ENCODE results near the gene AURKAIP1. TPM values are rescaled to one million over a fixed set of nuclear protein-coding genes. Genes with fewer than 3 reads are reported as not detected.
"Not testable (repeated sequence)": the region's sequence is repeated elsewhere in the genome, so short reads cannot be mapped to it uniquely, and the experiment has no call there.

The AURKAIP1 gene
- total RNA-seq, 1 experiment from 2014 or later = 162 TPM

DNA sequence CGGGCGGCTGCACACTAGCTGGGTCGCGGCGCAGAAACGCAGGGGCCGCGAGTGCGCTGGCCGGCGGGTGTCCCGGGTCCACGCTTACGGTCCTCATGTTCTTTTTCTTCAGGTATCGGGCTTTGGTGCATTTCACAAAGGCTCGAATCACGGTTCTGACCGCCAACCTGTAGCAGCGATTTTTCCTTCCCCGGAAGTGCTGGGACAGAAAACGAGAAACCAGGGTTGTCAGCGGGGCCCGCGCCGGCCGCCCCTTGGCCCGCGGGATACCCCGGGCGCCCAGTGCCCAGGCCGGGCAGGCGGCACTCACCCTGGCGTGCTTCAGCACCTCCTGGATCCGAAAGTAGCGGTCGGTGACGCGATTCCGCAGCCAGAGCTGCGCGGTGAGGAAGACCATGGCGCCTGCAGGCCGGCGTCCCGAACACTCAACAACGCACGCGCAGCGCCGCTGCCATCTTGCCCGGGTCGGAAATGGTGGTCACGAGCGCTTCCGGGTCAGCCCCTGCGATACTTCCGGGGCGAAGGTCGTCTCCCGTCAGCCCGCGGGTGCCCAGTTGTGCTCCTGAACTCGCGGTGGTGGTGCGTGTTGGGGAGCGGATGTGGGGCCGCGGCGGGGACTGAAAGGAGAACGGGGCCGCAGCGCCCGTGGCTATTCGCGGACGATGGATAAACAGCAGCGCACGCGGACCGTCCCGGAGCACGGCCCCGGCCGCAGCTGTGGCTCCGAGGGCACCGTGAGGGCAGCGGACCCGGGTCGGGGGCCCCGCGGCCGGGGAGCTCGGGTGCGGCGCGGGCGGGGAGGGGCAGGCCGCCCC lies 32.0 kb upstream of the AURKAIP1 start, which contains the start of gene MRPL20:
Gene MRPL20, minus strand, starts transcription at position 473 of the 815 bp plus-strand sequence. Its CDS starts 76 bp downstream, at position 397.
- peak; percentile 93 for DNase-seq (ENCODE audit: low spot score)

DNA sequence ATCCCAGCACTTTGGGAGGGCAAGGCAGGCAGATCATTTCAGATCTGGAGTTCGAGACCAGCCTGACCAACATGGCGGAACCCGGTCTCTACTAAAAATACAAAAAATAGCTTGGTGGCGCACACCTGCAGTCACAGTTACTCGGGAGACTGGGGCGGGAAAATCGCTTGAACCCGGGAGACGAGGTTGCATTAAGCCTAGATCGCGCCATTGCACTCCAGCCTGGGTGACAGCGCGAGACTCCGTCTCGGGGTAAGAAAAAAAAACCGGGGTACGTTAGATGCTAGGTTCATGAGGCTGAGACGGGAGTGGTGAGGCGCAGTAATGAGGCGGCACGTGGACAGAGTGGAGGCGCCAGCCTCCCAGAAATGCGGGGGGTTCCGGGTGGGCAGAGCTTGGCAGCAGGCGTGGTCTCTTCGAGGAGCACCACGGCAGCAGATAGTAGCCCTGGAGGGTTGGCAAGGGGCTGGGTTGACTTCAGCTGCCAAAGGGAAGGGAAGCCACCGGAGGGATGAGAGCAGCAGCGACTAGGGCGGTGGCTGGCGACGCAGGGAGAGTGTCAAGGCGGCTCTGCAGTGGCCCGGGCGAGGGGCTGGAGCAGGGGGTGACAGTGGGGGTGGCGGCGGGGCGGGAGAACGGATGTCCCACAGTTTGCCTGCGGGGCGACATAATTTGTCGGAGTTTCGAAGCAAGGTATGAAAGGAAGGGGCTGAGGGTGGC lies 31.3 kb upstream of the AURKAIP1 start:
- no peak for DNase-seq (ENCODE audit: low spot score)

DNA sequence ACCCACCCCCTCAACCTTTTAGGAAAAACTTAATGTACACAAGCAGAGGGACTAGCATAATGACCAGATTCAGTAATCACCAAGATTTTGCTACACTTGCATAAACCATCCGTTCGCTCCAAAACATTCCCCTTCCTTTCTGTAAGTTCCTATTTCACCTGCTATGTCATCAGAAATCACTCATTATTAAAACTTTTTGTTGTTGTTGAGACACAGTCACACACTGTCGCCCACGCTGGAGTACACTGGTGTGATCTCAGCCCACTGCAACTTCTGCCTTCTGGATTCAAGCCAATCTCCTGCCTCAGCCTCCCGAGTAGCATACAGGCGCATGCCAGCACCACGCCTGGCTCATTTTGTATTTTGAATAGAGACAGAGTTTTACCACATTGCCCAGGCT lies 28.6 kb upstream of the AURKAIP1 start:
- DNase-seq (ENCODE audit: low spot score) = no peak

DNA sequence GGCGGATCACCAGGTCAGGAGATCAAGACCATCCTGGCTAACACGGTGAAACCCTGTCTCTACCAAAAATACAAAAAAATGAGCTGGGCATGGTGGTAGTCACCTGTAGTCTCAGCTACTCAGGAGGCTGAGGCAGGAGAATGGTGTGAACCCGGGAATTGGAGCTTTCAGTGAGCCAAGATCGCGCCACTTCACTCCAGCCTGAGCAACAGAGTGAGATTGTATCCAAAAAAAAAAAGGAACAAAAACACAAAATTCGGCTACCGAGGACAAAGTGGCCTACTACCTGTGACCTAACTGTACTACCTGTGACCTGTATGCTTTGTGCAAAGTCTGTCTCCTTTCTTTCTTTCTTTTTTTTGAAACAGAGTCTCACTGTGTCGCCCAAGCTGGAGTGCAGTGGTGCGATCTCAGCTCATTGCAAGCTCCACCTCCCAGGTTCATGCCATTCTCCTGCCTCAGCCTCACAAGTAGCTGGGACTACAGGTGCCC lies 27.9 kb upstream of the AURKAIP1 start:
- DNase-seq (ENCODE audit: low spot score) = not testable (repeated sequence)

DNA sequence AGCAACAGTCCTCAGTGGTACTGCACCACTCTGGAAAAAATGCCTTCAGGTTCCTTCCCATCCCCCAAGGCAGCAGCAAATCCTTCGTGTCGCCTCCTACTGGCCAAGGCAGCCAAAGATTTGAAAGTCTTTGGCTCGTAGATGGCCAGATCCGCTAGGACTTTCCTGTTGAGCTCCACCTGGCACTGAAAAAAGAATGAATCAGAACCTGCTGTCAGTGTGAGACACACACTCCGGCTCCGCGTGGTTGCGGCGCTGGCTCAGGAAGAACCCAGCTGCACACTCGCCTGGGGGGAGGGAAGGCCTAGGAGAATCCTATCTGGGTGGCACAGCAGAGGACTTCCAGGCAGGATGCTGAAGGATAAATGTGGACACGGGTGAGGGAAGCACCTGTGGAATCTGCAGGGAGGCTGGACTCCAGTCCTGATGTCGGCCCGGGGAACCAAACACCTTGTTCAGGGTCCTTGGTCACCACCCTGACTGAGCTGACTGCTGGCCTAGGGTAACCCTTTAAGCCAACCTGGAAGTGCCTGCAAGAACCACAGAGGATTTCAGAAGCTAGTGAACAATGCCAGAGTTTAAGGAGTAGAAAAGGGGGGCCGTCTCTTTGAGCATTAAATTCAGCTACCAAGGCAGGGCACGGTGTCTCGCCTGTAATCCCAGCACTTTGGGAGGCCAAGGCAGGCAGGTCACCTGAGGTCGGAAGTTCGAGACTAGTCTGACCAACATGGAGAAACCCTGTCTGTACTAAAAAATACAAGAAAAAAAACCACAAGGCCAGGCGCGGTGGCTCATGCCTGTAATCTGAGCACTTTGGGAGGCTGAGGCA lies 27.3 kb upstream of the AURKAIP1 start:
- DNase-seq (ENCODE audit: low spot score) = peak; percentile 73

DNA sequence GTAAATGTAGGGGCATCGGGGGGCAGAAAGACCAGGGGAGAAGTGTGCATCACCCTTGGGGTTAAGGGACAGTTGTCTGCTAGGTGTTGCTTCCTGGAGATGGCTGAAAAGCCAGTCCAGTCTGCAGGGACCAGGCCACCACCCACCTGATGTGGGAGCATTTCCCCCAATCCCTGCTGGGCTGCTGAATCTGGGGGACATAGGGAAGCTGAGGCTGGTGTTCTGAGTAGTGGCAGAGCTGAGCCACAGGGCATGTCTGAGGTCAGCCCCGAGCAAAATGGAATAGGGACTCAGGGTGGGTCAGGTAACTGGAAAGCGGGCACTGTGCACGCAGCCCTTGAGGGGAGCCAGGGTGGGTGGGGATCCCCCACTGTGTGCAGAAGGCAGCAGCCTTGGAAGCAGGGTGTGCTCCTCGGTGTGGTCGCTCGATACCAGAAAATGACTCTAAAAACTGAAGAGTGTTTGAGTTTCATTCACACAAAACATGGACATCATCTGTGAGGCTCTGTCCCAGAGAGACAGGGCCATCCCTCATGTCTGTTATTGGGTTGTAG lies 26.5 kb upstream of the AURKAIP1 start:
- no peak for DNase-seq (ENCODE audit: low spot score)

DNA sequence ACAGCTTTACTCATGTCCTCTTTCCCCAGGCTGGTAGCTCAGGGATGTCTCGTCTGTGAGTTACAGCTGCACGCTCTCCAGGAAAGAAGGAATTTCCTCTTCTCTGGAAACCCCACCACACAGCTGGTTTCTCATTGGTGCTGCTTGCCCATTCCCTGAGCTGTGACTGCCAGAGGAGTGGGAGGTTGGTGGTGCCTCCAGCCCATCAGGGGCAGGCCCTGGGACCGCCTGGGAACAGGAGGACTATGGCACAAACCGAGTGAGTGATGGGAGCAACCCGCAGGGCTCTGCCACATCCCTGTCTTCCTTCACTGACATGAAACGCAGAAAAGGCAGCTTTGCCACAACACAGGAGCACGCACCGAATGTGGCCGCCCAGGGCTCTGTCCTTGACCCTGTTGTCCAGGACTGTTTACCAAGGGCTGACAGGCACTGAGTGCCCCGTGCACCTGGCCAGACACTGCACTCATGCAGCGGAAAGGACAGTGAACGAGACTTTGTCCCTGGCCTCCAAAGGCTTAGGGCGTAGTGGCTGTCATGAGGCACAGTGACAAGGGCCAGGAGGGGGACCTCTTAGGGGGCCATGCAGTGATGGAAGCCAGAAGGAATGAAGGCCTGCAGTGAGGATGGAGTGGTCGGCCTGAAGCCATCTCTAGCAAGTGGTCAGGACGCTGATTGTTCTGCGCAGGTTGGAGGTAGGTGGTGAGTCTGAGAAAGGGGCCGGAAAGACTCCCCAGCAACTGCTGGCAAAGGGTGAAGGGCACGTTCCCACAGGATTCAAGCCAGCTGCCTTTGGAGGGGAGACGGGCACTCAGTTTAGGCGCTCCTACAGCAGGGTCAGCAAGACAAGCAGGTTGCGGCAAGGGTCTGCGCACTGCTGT lies 25.8 kb upstream of the AURKAIP1 start:
- no peak for DNase-seq (ENCODE audit: low spot score)

DNA sequence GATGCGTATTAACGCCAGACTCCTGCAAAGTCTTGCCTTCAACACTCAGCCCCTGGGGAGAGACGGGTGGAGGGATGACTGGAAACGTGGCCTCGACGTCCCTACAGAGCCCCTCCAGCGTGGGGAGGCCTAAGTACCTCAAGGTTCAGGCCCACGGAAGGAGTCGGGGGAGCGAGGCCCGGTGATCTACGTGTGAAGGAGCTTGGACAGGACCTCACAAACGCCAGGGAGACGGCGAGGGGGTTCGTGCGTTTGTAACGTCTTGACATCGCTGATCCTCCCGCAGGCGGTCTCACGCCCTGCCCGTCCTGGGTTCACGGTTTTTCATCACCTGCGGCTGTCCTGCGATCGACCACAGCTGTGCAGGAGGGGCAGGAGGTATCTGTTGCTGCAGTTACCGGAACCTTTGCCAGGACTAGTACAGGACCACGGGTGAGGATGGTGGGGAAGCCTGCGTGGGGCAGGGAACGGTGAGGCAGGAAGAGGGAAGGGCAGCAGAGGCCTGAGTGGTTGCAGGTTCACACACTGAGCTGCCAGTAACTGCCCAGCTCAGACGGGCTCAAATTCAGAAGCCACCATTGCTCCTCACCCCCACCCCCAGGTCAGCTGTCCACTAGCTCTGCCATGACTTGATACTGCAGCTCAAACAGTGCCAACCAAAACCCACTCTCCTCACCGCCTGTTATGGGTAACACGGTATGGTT lies 25.0 kb upstream of the AURKAIP1 start:
- DNase-seq (ENCODE audit: low spot score) = no peak

DNA sequence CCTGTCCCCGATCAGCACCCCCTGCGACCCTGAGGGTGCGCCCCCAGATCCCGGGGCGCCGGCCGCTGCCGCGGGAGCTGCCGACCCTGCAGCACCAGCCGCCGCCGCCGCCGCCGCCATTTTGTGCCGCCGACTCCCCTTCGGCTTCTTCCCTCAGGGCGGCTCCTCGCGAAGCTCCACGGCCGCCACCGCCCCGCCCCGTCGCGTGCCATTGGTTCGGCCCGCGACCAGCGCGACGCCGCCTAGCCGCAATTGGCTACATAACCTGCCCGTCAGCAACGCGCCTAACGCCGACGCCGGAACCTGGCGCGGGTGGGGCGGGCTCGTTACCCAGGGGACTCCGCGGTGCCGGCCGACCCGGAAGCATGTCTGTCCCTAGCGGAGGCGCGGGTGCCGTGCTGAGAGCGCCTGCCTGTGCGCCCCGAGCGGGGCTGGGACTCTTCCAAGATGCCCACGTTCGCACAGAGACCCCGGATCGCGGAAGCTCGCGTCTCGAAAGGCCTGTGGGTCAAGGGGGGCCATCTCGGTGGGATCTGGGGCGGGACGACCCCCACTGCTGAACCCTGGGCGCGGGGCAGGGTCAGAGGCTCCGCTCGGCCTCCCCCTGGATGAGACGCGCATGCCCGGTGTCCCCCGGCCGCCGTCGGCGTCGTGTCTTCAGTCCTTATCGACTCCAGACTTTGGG lies 24.3 kb upstream of the AURKAIP1 start, which contains the start of gene CCNL2:
Gene CCNL2, minus strand, starts transcription at position 149 of the 685 bp plus-strand sequence. Its CDS starts 29 bp downstream, at position 120.
- DNase-seq (ENCODE audit: low spot score) = peak; percentile 98

DNA sequence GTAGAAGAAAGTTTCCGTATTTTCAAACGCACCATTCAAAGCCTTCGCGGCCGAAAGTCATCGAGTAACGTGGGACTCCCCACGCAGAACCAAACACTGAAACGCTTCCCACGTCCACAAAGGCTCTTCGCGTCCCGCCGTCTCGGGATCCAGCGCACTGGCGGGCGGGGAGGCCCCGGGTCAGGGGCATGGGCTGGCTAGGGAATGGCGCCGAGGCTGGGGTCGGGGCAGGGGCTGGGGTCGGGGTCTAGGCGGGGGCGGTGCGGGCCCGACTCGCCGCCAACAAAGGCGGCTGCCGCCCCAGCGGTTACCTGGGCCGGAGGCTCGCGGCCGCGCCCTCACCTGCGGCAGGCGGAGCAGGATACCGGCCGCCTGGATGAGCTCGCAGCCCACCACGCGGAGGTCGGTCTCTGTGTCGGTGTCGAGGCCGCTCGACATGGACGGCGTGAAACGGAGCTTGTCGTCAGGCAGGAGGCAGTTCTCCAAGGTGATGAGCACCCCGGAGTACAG lies 23.7 kb upstream of the AURKAIP1 start:
- DNase-seq (ENCODE audit: low spot score) = no peak

DNA sequence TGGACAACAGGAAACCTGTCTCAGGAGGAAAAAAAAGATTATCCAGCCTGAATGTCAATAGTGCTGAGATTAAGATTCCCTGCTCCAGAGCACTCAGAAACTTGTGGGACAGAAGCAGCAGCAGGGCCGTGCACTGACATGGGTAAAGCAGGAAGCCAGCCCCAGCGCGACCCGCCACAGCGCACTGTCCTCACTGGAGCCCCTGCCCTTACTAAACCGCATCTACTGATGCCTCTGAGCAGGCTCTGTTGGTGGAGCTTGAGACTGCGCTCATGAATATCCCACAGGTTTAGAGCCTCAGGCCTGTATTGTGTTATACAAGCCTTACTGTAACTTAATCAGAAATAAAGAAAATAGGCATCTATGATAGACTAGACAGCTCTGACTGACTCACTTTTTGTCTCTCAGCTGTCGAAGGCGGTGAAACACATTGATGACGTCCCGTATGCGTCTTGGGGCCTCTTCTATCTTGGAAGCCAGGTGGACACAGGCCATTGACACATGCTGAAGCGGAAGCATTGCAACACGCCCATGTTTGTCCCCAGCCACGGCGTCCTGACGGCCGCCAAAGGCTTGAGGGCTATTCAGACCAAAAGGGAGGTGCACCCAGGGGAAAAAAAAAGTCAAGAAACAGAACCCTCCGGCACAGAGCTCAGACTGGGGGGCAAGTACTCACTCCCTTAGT lies 23.0 kb upstream of the AURKAIP1 start:
- DNase-seq (ENCODE audit: low spot score) = no peak

DNA sequence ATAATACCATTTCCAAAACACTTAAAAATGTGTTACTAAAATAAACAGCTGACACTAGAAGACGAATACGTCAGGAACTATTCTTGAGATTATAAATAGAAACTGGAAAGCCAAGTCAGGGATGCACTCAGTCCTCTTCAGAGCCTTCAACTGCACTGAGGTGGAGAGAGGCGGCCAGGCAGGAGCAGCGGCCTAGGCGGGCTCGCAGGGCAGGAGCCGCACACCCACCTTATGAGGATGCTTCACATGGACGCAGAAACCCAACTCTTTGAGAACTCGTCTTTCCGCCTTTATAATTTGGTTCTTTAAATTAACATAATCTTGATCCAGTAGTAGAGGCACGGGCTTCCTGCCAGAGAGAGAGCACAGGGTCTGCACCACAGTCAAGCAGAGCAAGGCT lies 20.2 kb upstream of the AURKAIP1 start:
- no peak for DNase-seq (ENCODE audit: low spot score)

DNA sequence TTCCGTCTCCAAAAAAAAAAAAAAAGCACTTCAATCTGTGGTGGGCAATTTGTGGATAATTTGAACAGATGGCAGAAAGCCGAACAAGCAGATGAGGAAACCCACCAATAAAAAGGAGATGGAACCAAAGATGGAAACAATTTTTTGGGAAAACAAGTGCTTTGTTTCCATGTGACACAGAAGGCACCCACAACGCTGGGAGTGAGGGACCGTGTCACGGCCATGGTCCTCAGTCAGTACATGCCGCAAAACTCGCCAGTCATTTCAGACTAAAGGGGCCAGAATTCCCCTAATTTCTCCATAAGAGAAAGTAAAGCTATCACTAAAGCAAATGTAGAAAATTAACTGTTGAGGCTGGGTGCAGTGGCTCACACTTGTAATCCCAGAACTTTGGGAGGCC lies 19.1 kb upstream of the AURKAIP1 start:
- DNase-seq (ENCODE audit: low spot score) = no peak

DNA sequence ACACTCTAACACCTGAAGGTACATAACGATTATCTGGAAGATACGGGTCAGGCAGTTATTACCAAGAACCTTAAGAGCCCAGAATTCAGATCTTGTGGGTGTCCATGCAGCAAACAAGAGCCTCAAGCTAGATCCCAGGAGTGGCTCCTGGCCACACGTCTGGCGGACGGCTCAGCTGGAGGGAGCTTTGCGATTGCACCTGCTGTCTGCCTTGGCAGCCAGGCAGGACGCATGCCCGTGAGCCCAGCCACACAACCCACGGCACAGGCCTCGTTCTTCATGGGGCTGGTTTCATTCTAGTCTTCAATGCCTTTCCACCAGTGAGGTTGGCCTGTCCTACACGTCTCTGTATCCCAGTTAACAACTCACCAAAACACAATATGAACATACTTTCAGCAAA lies 18.4 kb upstream of the AURKAIP1 start:
- DNase-seq (ENCODE audit: low spot score) = no peak

DNA sequence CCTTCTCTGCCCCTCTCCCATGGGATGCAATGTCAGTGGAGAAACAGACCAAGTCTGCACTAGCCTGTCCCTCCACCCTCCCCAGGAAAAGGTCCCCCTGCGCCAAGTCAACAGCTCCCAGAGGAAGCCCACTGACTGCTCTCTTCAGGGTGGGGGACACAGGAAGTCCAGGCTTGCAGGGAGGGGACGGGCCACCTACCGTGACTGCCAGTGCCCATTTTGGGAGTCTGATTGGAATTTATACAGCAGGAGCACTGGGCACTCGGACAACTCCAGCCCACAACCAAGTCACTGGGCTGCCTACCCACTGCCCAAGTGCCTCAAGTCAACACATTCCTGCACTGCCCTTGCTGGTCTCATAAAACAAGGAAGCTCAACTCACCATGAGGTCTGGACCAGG lies 18.0 kb upstream of the AURKAIP1 start:
- DNase-seq (ENCODE audit: low spot score) = no peak

DNA sequence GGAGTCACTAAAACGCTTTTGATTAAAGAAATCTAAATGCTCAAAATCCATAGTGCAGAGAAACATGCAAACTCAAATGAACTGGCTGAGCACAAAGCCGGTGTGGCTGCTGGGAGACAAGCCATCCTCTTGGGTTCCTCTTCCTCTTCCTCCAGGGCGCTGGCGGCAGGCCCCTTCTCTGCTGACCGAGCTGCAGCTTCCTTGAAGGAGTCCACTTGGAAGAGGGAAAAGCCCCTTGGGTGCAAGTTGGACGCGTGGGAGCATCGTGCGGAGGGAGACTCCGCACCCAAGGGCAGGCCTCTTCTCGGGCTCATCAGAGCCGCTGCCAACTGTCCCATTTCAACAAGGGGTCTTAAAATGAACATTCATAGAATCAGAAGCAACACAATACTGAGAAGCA lies 16.2 kb upstream of the AURKAIP1 start:
- DNase-seq (ENCODE audit: low spot score) = no peak

DNA sequence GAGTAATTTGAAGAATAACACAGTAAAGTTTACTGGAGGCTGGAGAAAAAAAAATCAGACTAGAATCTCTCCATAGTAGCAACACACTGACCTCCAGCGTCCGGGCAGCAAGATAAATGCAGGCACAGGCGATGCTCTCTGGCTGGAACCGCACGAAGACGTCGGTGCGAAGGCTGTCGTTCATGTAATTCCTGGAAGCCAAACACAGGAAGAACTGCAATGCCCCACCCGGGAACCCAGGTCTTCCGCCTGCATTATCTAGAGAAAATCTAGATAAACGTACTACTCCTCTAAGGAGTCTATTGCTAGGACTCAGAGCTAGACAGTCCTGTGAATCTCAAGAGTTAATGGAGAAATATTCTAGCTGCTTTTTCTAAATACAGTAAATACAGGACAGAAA lies 15.7 kb upstream of the AURKAIP1 start:
- DNase-seq (ENCODE audit: low spot score) = no peak

DNA sequence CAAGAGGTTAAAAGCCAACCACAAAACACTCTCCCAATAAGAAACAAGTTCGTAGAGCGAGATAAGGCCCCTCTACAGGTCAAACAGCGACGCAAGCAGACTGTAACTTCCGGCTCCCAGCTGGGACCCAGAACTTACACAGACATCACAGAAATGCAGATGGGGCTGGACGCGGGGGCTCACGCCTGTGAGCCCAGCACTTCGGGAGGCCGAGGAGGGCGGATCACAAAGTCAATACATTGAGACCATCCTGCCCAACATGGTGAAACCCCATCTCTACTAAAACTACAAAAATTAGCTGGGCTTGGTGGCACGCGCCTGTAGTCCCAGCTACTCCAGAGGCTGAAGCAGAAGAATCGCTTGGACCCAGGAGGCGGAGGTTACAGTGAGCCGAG lies 13.1 kb upstream of the AURKAIP1 start:
- no peak for DNase-seq (ENCODE audit: low spot score)
